OCI-LY7 (cell line): ENCODE measurements around the gene CXCR6. TPM values are rescaled to one million over a fixed set of nuclear protein-coding genes. Genes with fewer than 3 reads are reported as not detected.

Experiments used
- BruUV-seq: library from RNA; stranded (reverse); fragments of 400-500 nt; replicated peaks from 2 replicates; lab custom pipeline; 2021; lab: Mats Ljungman, UMichigan
- CTCF ChIA-PET: fragments of 300-600 bp; sonication (Branson Sonifier 250); formaldehyde crosslinking; loops from one replicate; lab custom pipeline; 2022; ENCODE audit warnings: antibody characterized with exemption; ENCODE audit not compliant: unreplicated experiment; lab: Charles Lee
- POLR2A ChIA-PET: fragments of 300-600 bp; sonication (Branson Sonifier 250); formaldehyde crosslinking; loops from one replicate; lab custom pipeline; 2022; ENCODE audit warnings: antibody characterized with exemption; lab: Charles Lee
- DNase-seq: peaks from one replicate; pipeline ENCODE4 v3.0.0-alpha.2; 2015; ENCODE audit warnings: low spot score
- H2AFZ ChIP-seq: fragments of 200-600 bp; sonication (generic), shearing (Covaris generic); 2 replicates; pipeline ENCODE4 v1.6.1; 2014; ENCODE audit warnings: mild to moderate bottlenecking, antibody characterized with exemption, low read length, moderate library complexity
- H3K27ac ChIP-seq: fragments of 200-600 bp; sonication (generic); 2 replicates; pipeline ENCODE4 v1.5.1; 2014; ENCODE audit warnings: mixed run types, low read depth, mild to moderate bottlenecking, moderate library complexity, low read length, inconsistent platforms; ENCODE audit not compliant: poor library complexity, severe bottlenecking
- H3K36me3 ChIP-seq: fragments of 200-600 bp; sonication (generic); 2 replicates; pipeline ENCODE4 v1.6.1; 2014; ENCODE audit warnings: mild to moderate bottlenecking, antibody characterized with exemption, low read length, moderate library complexity, mixed read lengths; ENCODE audit not compliant: insufficient read depth
- H3K4me1 ChIP-seq: fragments of 200-600 bp; sonication (generic); 2 replicates; pipeline ENCODE4 v1.5.1; 2014; ENCODE audit warnings: mild to moderate bottlenecking, low read length; ENCODE audit not compliant: insufficient read depth, poor library complexity, severe bottlenecking
- H3K4me2 ChIP-seq: fragments of 200-600 bp; sonication (generic); 2 replicates; pipeline ENCODE4 v1.6.1; 2014; ENCODE audit warnings: mild to moderate bottlenecking, low read length
- H3K4me3 ChIP-seq: fragments of 200-600 bp; sonication (generic); 2 replicates; pipeline ENCODE4 v1.5.1; 2014; ENCODE audit warnings: mild to moderate bottlenecking, low read depth, low read length; ENCODE audit not compliant: poor library complexity, severe bottlenecking
- H3K79me2 ChIP-seq: fragments of 200-600 bp; sonication (generic); 2 replicates; pipeline ENCODE4 v1.6.1; 2016; ENCODE audit warnings: low read depth, mild to moderate bottlenecking, low read length, moderate library complexity, mixed read lengths; ENCODE audit not compliant: insufficient read depth
- H3K9me2 ChIP-seq: fragments of 200-600 bp; sonication (generic); 2 replicates; pipeline ENCODE4 v1.6.1; 2016; ENCODE audit warnings: mild to moderate bottlenecking, low read length, mixed read lengths; ENCODE audit not compliant: insufficient read depth
- H3K9me3 ChIP-seq: fragments of 200-600 bp; sonication (generic); 2 replicates; pipeline ENCODE4 v1.6.1; 2014; ENCODE audit warnings: mild to moderate bottlenecking, mixed run types, low read length, mixed read lengths
- H4K20me1 ChIP-seq: fragments of 200-600 bp; sonication (generic); 2 replicates; pipeline ENCODE4 v1.6.1; 2014; ENCODE audit warnings: mild to moderate bottlenecking, antibody characterized with exemption, low read length, moderate library complexity, mixed read lengths; ENCODE audit not compliant: insufficient read depth
- CTCF ChIP-seq: fragments of 200-600 bp; sonication (generic); conservative IDR thresholded peaks from 2 replicates; pipeline ENCODE4 v1.5.1; 2014; ENCODE audit warnings: mild to moderate bottlenecking, antibody characterized with exemption, low read length, moderate library complexity, mixed read lengths
- EZH2phosphoT487 ChIP-seq: fragments of 200-600 bp; sonication (generic); IDR thresholded peaks from 2 replicates; pipeline ENCODE4 v1.6.1; 2018; ENCODE audit warnings: low read depth, borderline replicate concordance, mild to moderate bottlenecking, mixed run types, antibody characterized with exemption, low read length, moderate library complexity, mixed read lengths
- intact Hi-C: fragments of 100-400 bp; cut with micrococcal nuclease; formaldehyde crosslinking; loops from one replicate; pipeline ENCODE4 v1.10.0; 2022; ENCODE audit not compliant: unreplicated experiment
- total RNA-seq, 2 experiments: library from RNA; depleted of rRNA in 1 of 2; stranded (reverse); fragments of >200 nt in 1 of 2; shearing (Covaris generic) in 1 of 2; gene quantifications; 2 replicates each; pipeline ENCODE4 v1.2.3, GENCODE V29; 2014 to 2022

CXCR6 gene
- total RNA-seq, 2 experiments from 2014 or later = not detected

DNA sequence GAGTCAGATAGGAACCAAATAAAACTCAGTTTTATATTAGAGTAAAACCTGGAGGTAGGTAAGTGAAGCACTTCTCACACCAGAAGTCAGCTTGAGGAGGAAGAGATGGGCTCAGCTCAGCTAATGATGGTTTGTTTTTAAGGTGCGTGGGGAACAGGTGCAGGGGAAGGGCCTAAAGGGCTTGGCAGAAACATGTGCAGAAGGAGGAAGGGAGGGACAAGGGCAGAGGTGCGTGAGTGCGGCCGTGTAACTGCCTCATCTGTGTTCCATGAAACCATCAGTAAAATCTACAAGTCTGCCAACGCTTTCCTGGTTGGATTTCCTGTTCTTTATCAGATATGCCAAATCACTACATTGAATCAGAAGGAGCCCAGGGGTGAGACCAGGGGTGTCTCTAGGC, 32.4 kb downstream of the CXCR6 start:
- H3K36me3 ChIP-seq = peaks cover 89% of the 10 kb centered on the region
- no peaks in the 10 kb centered on the region for H3K79me2 ChIP-seq
- H3K4me2 ChIP-seq = no peak overlapping the region
- H3K4me3 ChIP-seq = no peak overlapping the region
- H3K27ac ChIP-seq = no peak overlapping the region
- POLR2A ChIA-PET = interaction anchor here (0.5 kb wide), 1 partner anchor 18 kb away, joined by 3 read pairs; no protein-coding TSS in a partner anchor
- H4K20me1 ChIP-seq = no peaks in the 10 kb centered on the region
- peaks cover 12% of the 10 kb centered on the region for H3K4me1 ChIP-seq
- H2AFZ ChIP-seq = no peak overlapping the region
- CTCF ChIA-PET = no interaction called here
- TF ChIP-seq CTCF (no peak), EZH2phosphoT487 (no peak)
- BruUV-seq = no TSS peak
- H3K9me3 ChIP-seq = no peaks in the 10 kb centered on the region
- intact Hi-C loops = no loop called here
- DNase-seq = no peak
- H3K9me2 ChIP-seq = no peaks in the 10 kb centered on the region

GRCh38 chr3:45976191-45977091, 33.2 kb downstream of the CXCR6 start:
- no peaks in the 10 kb centered on the region for H3K9me3 ChIP-seq
- POLR2A ChIA-PET = interaction anchor here (0.5 kb wide), 1 partner anchor 17 kb away, joined by 3 read pairs; no protein-coding TSS in a partner anchor
- H3K9me2 ChIP-seq = no peaks in the 10 kb centered on the region
- H3K4me2 ChIP-seq = no peak overlapping the region
- peaks cover 12% of the 10 kb centered on the region for H3K4me1 ChIP-seq
- DNase-seq = no peak
- no peak for TF ChIP-seq CTCF
- intact Hi-C loops = no loop called here
- no peaks in the 10 kb centered on the region for H3K79me2 ChIP-seq
- no peak overlapping the region for H2AFZ ChIP-seq
- BruUV-seq = no TSS peak
- no peaks in the 10 kb centered on the region for H4K20me1 ChIP-seq
- CTCF ChIA-PET = no interaction called here
- no peak overlapping the region for H3K4me3 ChIP-seq
- H3K36me3 ChIP-seq = peaks cover 90% of the 10 kb centered on the region
- H3K27ac ChIP-seq = no peak overlapping the region
